Esophagus muscularis mucosa (tissue), 4 donors: Measurements from ENCODE around the gene CCDC188.

ENCODE experiments used
- EP300 ChIP-seq: sonication (generic); formaldehyde crosslinking; IDR thresholded peaks from one replicate; pipeline ENCODE4 v1.6.1; 2017; ENCODE audit warnings: antibody characterized with exemption
- POLR2A ChIP-seq: fragments of 450-650 bp; IDR thresholded peaks from one replicate; pipeline ENCODE4 v1.6.1; 2017; ENCODE audit warnings: antibody characterized with exemption, moderate library complexity, mild to moderate bottlenecking, low read depth
- POLR2AphosphoS5 ChIP-seq, 2 donors: sonication (generic); formaldehyde crosslinking; IDR thresholded peaks; one replicate each; pipeline ENCODE4 v1.6.1; 2017; ENCODE audit warnings: antibody characterized with exemption in 2 of 2
- TF ChIP-seq, protein P1 (sequence below), 3 experiments: fragments of 200-600 bp in 2 of 3; fragments of 450-650 bp in 1 of 3; sonication (generic) in 2 of 3; IDR thresholded peaks; one replicate each; pipeline ENCODE4 v1.5.1; 2017 to 2019; ENCODE audit warnings: antibody characterized with exemption in 3 of 3, mild to moderate bottlenecking in 2 of 3, moderate library complexity in 1 of 3

- TF ChIP-seq, protein P1, sequence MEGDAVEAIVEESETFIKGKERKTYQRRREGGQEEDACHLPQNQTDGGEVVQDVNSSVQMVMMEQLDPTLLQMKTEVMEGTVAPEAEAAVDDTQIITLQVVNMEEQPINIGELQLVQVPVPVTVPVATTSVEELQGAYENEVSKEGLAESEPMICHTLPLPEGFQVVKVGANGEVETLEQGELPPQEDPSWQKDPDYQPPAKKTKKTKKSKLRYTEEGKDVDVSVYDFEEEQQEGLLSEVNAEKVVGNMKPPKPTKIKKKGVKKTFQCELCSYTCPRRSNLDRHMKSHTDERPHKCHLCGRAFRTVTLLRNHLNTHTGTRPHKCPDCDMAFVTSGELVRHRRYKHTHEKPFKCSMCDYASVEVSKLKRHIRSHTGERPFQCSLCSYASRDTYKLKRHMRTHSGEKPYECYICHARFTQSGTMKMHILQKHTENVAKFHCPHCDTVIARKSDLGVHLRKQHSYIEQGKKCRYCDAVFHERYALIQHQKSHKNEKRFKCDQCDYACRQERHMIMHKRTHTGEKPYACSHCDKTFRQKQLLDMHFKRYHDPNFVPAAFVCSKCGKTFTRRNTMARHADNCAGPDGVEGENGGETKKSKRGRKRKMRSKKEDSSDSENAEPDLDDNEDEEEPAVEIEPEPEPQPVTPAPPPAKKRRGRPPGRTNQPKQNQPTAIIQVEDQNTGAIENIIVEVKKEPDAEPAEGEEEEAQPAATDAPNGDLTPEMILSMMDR (IDR thresholded peaks at IDR 0.05) = no peak
- TF ChIP-seq POLR2A (no peak), POLR2AphosphoS5 (IDR thresholded peaks at IDR 0.05) (no peak), EP300 (no peak)
These were observed 20.7 kb upstream of the CCDC188 start for GRCh38 chr22:20171288-20172140.
